ENCODE measurements around the gene PARP1. TPM values are rescaled to one million over a fixed set of nuclear protein-coding genes. Genes with fewer than 3 reads are reported as not detected.
A peak's percentile ranks its signal among the peaks of the same experiment; 100 is the strongest.

PARP1 gene
- total and polyA plus RNA-seq, 2 donors (not counting 1 experiment from before 2014, with no cell fraction given) = 118 to 180 TPM

- no peaks in the 10 kb centered on the region for H3K27me3 ChIP-seq (replicated peaks in 1 of 4; ENCODE audit: control extremely low read depth in 1 of 4, control insufficient read depth in 3 of 4, insufficient read depth in 4 of 4, low read length in 3 of 4)
- peak overlapping the region in 1 of 2 donors; percentile 42 for H3K27ac ChIP-seq (ENCODE audit: low read length in 2 of 2)
- H3K9ac ChIP-seq (ENCODE audit: low read length) = no peak overlapping the region
- Mint-ChIP-seq H3K9me3 (ENCODE audit: insufficient read depth) (no peaks in the 10 kb centered on the region), H3K4me3 (no peak overlapping the region), H3K27ac (peak overlapping the region; percentile 46), H3K4me1 (peaks cover 69% of the 10 kb centered on the region), H3K27me3 (no peaks in the 10 kb centered on the region)
- no peak overlapping the region for H3K4me3 ChIP-seq (ENCODE audit: control extremely low read depth in 1 of 5, extremely low read depth in 1 of 5, insufficient read depth in 1 of 5, low read depth in 2 of 5, low read length in 4 of 5)
- peaks cover 99% of the 10 kb centered on the region for H3K79me2 ChIP-seq (ENCODE audit: control insufficient read depth, insufficient read depth, low read length)
- no peak for ATAC-seq (ENCODE audit: low read depth)
- intact Hi-C loops (cut with micrococcal nuclease) = no loop called here
- ChIA-PET CTCF (interaction anchor here (0.9 to 1.1 kb wide), 3 partner anchors 8 to 273 kb away, joined by 3 to 5 read pairs (median 3); partner anchors contain the start of gene PARP1), POLR2A (no interaction called here)
- peaks cover 4 to 95% of the 10 kb centered on the region in 2 experiments for H3K36me3 ChIP-seq (replicated peaks in 1 of 2; ENCODE audit: control extremely low read depth in 1 of 2, control insufficient read depth in 1 of 2, extremely low read depth in 1 of 2, insufficient read depth in 2 of 2, low read length in 1 of 2)
- H2AFZ ChIP-seq (ENCODE audit: insufficient read depth, low read depth, low read length, poor library complexity, severe bottlenecking) = no peak overlapping the region
- DNase-seq = no peak
- peaks cover 17 to 22% of the 10 kb centered on the region in 2 donors for H3K4me1 ChIP-seq (ENCODE audit: control insufficient read depth in 2 of 2, insufficient read depth in 2 of 2, low read length in 2 of 2)
- H3K9me3 ChIP-seq (ENCODE audit: control extremely low read depth in 1 of 3, control insufficient read depth in 2 of 3, insufficient read depth in 1 of 3, low read length in 2 of 3) = no peaks in the 10 kb centered on the region
- no peak overlapping the region for H3K4me2 ChIP-seq (replicated peaks; ENCODE audit: low read depth, low read length, poor library complexity, severe bottlenecking)
- 96% methylated on average over 3 of the region's 7 CpGs for WGBS (ENCODE audit: insufficient coverage)
- no peak for TF ChIP-seq EZH2 (IDR thresholded peaks at IDR 0.05; ENCODE audit: borderline replicate concordance, insufficient read depth, low read depth, low read length, poor library complexity, severe bottlenecking)
- peaks cover 91% of the 10 kb centered on the region for H4K20me1 ChIP-seq (ENCODE audit: control insufficient read depth, insufficient read depth, low read length, poor library complexity, severe bottlenecking)
Observed at GRCh38 chr1:226397955-226398636, 9.8 kb downstream of the PARP1 start.

- no peaks in the 10 kb centered on the region for H3K9me3 Mint-ChIP-seq (ENCODE audit: insufficient read depth)
- intact Hi-C loops (cut with micrococcal nuclease) = no loop called here
- Histone ChIP-seq H3K4me2 (replicated peaks; ENCODE audit: low read depth, low read length, poor library complexity, severe bottlenecking) (no peak overlapping the region), H3K4me3 (ENCODE audit: control extremely low read depth in 1 of 5, extremely low read depth in 1 of 5, insufficient read depth in 1 of 5, low read depth in 2 of 5, low read length in 4 of 5) (no peak overlapping the region), H3K9ac (ENCODE audit: low read length) (no peak overlapping the region), H3K36me3 (replicated peaks in 1 of 2; ENCODE audit: control extremely low read depth in 1 of 2, control insufficient read depth in 1 of 2, extremely low read depth in 1 of 2, insufficient read depth in 2 of 2, low read length in 1 of 2) (peaks cover 4 to 96% of the 10 kb centered on the region in 2 experiments), H3K9me3 (ENCODE audit: control extremely low read depth in 1 of 3, control insufficient read depth in 2 of 3, insufficient read depth in 1 of 3, low read length in 2 of 3) (no peaks in the 10 kb centered on the region), H3K27ac (ENCODE audit: low read length in 2 of 2) (peak overlapping the region in 1 of 2 donors; percentile 42), H4K20me1 (ENCODE audit: control insufficient read depth, insufficient read depth, low read length, poor library complexity, severe bottlenecking) (peaks cover 91% of the 10 kb centered on the region), H3K4me1 (ENCODE audit: control insufficient read depth in 2 of 2, insufficient read depth in 2 of 2, low read length in 2 of 2) (peaks cover 8 to 14% of the 10 kb centered on the region in 2 donors), H3K79me2 (ENCODE audit: control insufficient read depth, insufficient read depth, low read length) (peaks cover 99% of the 10 kb centered on the region), H2AFZ (ENCODE audit: insufficient read depth, low read depth, low read length, poor library complexity, severe bottlenecking) (no peak overlapping the region), H3K27me3 (replicated peaks in 1 of 4; ENCODE audit: control extremely low read depth in 1 of 4, control insufficient read depth in 3 of 4, insufficient read depth in 4 of 4, low read length in 3 of 4) (no peaks in the 10 kb centered on the region)
- ATAC-seq (ENCODE audit: low read depth) (no peak), DNase-seq (no peak)
- no peak overlapping the region for H3K4me3 Mint-ChIP-seq
- peak overlapping the region; percentile 60 for H3K27ac Mint-ChIP-seq
- peaks cover 60% of the 10 kb centered on the region for H3K4me1 Mint-ChIP-seq
- TF ChIP-seq CTCF (IDR thresholded peaks at IDR 0.05) = no peak
- no peak for TF ChIP-seq EZH2 (IDR thresholded peaks at IDR 0.05; ENCODE audit: borderline replicate concordance, insufficient read depth, low read depth, low read length, poor library complexity, severe bottlenecking)
- CTCF ChIA-PET = interaction anchor here (0.7 to 1.1 kb wide), 2 partner anchors 9 to 28 kb away, joined by 3 read pairs; no protein-coding TSS in a partner anchor
- H3K27me3 Mint-ChIP-seq = no peaks in the 10 kb centered on the region
- 98% methylated on average over 4 of the region's 8 CpGs for WGBS (ENCODE audit: insufficient coverage)
- POLR2A ChIA-PET = no interaction called here
Observed at GRCh38 chr1:226397011-226397926, 10.6 kb downstream of the PARP1 start.
